ENCODE measurements around the gene FAM3A.
"Not testable (repeated sequence)": the region's sequence is repeated elsewhere in the genome, so short reads cannot be mapped to it uniquely, and the experiment has no call there.

- not testable (repeated sequence) for TF ChIP-seq POLR2AphosphoS5 (IDR thresholded peaks at IDR 0.05; ENCODE audit: low read depth, low read length); TAF1 (IDR thresholded peaks at IDR 0.05; ENCODE audit: borderline replicate concordance, low read depth, low read length)
Observed at GRCh38 chrX:154540365-154540764, 24.3 kb upstream of the FAM3A start.
